MV-4-11 (cell line): ENCODE results near the gene RTTN.
A peak's percentile ranks its signal among the peaks of the same experiment; 100 is the strongest.

Experiments used
- DNase-seq: peaks from one replicate; lab custom pipeline; 2025; lab: John Stamatoyannopoulos, UW

The RTTN gene

GRCh38 chr18:70197844-70198243 lies 7.6 kb downstream of the RTTN start:
- no peak for DNase-seq

DNA sequence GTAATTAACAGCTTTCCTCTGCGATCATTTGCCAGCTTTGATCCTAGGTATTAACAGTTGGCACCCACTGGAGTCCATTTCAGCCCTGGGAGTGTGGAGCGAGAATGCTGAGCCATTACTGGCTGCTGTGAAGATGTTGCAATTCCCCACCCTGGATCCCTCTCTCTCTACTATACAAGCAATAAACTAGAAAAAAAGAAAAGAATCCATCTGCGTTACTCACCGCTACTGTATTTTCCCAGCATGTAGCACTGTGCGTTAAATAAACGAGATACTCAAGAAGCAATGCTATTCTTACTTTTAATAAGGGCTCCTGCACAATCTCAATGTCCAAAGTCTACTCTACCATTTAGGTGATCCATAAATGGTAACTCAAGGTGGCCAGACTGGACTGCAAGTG lies 8.5 kb downstream of the RTTN start:
- no peak for DNase-seq

DNA sequence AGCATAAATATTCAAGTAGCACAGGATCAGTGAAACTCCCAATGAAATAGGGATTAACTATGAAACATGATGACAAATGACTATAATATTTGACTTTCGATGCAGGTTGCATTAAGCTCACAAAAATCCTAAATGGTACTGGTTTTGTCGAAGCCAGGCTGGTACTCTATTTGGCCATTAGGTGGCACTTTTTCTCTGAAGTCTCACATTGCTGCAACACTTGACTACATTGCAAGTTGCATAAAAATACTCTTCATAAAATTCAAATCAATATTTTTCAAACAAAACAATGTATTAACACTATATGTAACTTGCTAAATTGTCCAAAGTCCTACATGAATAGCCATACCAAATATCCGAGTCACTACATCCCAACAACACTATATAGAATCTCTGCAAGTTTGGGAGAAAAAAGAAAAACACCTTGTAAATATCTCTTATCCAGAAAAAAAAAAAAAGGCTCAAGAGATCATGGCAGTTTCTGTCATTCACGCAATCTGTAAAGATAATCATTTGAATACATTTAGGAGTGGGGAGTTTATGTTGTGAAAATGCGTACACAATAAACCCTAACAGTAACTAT lies 9.5 kb downstream of the RTTN start:
- DNase-seq: peak; percentile 22

- no peak for DNase-seq
Measured at GRCh38 chr18:70195014-70195614, 10.4 kb downstream of the RTTN start.

DNA sequence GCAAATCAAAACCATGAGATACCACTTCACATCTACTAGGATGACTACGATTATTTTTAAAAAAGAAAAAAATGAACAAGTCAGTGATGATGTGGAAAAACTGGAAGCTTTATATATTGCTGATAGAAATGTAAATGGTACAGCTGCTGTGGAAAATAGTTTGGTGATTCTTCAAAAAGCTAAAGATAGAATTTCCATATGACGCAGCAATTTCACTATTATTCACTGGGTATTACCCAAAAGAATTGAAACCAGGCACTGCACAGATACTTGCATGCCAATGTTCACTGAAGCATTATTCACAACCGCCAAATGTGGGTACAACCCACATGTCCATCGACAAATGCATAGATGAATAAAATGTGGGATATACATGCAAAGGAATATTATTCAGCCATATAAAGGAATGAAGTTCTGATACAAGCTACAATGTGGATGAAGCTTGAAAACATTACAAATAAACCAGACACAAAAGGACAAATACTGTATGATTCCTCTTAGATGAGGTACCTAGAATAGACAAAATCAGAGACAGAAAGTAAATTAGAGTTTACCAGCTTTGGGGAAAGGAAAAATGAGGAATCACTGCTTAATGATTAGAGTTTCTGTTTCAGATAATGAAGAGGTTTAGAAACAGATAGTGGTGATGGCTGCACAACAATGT lies 11.1 kb downstream of the RTTN start:
- DNase-seq: no peak

DNA sequence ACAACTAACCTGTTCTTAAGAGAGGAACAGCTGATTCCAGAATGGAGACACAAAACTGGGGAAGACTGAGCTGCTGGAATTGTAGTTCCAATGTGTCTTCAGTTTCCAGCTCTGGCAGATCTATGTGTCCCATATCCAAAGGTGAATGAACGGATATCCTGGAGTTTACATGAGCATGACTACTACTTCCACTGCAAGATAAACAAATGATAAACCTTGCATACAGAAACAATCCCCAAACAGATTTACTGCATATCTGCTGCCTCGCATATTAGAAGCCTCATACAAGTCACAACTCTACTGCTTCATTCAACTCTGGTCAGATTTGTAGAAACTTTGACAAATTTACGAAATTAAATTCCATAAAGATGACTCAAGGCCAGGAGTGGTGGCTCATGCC lies 15.0 kb downstream of the RTTN start:
- no peak for DNase-seq

DNA sequence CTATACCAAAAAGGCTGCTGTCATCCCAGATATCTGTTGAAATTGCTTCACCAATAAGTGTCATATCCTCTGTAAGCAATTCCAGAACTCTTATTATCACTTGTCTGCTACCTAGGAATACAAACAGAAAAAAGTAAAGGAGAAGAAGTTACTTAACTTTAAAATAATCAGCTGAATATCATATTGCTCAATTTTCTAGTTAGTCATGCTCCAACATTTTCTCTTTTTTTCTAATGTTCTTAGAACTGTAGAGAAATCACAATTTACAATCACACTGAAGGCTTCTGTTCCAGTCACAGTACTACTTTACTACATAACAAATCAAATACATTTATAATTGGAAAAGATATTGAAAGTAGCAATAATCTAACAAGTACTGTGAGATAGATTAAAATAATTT lies 17.4 kb downstream of the RTTN start:
- no peak for DNase-seq

DNA sequence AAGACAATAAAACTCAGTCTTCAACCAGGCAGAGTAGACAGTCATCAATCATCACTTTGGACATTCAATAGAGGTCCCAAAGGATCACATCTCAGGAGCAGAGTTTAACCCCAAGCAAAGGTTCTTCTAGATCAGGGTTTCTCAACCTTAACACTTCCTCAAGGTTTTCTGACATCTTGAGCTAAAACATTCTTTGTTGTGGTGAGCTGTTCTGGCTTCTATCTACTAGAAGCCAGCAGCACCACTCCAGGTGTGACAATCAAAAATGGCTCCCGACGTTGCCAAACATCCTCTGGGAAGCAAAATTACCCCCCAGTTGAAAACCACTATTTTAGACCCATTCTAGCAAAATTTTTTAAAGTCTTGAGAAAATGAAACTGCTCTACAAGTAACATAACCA lies 22.0 kb downstream of the RTTN start:
- DNase-seq: no peak

- DNase-seq: no peak
Measured at GRCh38 chr18:70182548-70182947, 22.9 kb downstream of the RTTN start.

- DNase-seq: no peak
Measured at GRCh38 chr18:70181725-70182124, 23.8 kb downstream of the RTTN start.

- no peak for DNase-seq
Measured at GRCh38 chr18:70181015-70181414, 24.5 kb downstream of the RTTN start.

GRCh38 chr18:70176537-70176936 lies 28.9 kb downstream of the RTTN start:
- no peak for DNase-seq

GRCh38 chr18:70175216-70175615 lies 30.3 kb downstream of the RTTN start:
- no peak for DNase-seq

DNA sequence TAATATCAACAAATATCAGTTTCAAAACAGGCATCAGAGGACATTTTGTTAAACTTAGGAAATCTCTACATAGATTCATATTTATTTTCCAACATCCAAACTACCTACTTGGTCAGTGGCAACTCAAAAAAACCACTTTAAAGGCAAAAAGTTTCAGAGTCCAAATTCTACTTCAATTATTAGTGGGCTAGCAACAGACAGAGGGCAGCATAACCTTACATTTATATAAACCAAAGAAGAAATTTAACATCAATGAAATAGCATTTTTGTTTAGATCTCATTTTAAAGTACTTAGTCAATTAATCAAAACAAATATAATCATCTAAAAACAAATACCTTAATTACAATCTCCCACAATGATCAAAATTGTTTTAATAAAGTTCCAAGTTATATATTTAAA lies 33.3 kb downstream of the RTTN start:
- DNase-seq: no peak

- DNase-seq: no peak
Measured at GRCh38 chr18:70169747-70170146, 35.7 kb downstream of the RTTN start.

GRCh38 chr18:70166668-70167067 lies 38.8 kb downstream of the RTTN start:
- no peak for DNase-seq

DNA sequence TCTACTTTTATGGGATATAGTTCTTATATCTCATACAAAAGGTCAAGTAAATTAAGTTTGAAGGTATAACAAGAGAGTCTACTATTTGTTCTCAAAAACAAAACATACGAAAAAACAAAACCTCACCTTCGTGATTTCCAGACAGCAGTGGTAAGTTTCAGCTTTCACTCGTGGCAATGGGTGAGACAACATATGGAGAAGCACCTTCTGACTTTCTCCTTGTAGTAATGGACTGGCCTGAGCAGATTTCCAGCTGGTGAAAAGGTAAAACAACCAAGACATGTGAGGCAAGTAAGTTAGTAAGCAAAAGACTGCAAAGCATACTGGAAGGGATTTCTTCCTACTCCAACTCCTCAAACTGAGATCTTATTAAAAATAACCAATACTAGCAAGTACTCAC lies 39.6 kb downstream of the RTTN start:
- no peak for DNase-seq

- DNase-seq: no peak
Measured at GRCh38 chr18:70160073-70160678, 45.3 kb downstream of the RTTN start.

GRCh38 chr18:70158992-70159717 lies 46.3 kb downstream of the RTTN start:
- no peak for DNase-seq

DNA sequence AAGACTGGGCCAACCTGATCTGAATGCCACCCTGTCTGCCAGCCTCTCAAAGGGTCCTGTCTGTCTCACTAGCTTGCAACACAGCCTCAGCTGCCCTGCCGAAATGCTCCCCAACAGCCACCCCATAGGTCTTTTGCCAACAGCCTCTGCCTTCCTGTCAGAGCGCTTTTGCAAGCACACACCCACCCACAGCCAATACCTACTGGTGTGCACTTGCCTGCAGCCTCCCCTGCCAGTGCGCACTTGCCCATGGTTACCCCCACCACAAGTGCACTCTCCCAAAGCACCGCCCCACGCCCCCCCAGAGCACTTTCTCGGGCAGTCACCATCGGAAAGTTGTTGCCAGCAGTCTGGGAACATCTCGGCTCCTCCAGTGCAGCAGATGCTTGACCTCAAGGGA lies 48.6 kb downstream of the RTTN start:
- DNase-seq: no peak

- DNase-seq: no peak
Measured at GRCh38 chr18:70154591-70155194, 50.8 kb downstream of the RTTN start.

DNA sequence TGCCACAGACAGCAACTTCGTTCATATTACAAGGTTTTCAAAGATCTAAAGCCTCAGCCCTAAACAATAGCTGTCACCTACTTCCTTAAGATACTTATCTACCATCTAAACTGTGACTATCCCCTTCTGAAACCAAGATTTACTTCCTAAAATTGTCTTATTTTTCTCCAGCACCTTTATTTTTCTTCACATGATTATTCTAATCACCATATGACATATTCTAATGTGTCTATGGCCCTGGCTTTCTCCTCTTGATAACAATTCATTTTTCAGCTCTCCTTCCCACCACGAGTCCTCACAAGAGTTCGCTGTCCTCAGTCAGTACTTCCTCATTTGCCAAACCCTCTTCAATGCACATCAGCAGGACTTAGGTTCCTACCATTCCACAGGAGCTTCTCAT lies 53.9 kb downstream of the RTTN start:
- peak; percentile 68 for DNase-seq
